Kidney (tissue), 14 donors: ENCODE data around the gene ANKLE2. TPM values are rescaled to one million over a fixed set of nuclear protein-coding genes. Genes with fewer than 3 reads are reported as not detected.

Source experiments
- DNase-seq, 5 donors: peaks; one replicate each; pipeline ENCODE4 v3.0.0-alpha.2; 2013 to 2020
- FAIRE-seq: peaks from 2 replicates; lab custom pipeline; 2012; peaks lifted over from hg19 to GRCh38; lab: Jason Lieb, UNC
- H3K27ac ChIP-seq, 2 donors: one replicate each; pipeline ENCODE4 v1.7.0; 2013; ENCODE audit warnings: low read depth in 2 of 2, low read length in 2 of 2, inconsistent platforms in 1 of 2
- H3K27me3 ChIP-seq: one replicate; pipeline ENCODE4 v1.7.1; 2013; ENCODE audit warnings: low read length, inconsistent platforms; ENCODE audit not compliant: control insufficient read depth, insufficient read depth
- H3K36me3 ChIP-seq, 3 donors: one replicate each; pipeline versions ENCODE4 v1.7.0 to v1.7.1; 2013; ENCODE audit warnings: low read length in 3 of 3, control low read depth in 1 of 3, inconsistent platforms in 1 of 3; ENCODE audit not compliant: insufficient read depth in 3 of 3, control insufficient read depth in 2 of 3
- H3K4me1 ChIP-seq, 3 donors: one replicate each; pipeline versions ENCODE4 v1.7.0 to v1.7.1; 2013; ENCODE audit warnings: low read length in 3 of 3, inconsistent platforms in 1 of 3, low read depth in 1 of 3; ENCODE audit not compliant: control insufficient read depth in 2 of 3, insufficient read depth in 2 of 3
- H3K4me3 ChIP-seq, 3 donors: one replicate each; pipeline versions ENCODE4 v1.7.0 to v1.8.1; 2013; ENCODE audit warnings: low read length in 3 of 3, control low read depth in 1 of 3, inconsistent platforms in 1 of 3
- H3K9ac ChIP-seq, 3 donors: one replicate each; pipeline versions ENCODE4 v1.7.0 to v1.7.1; 2013; ENCODE audit warnings: low read length in 3 of 3, control low read depth in 1 of 3, inconsistent platforms in 1 of 3
- H3K9me3 ChIP-seq, 3 donors: one replicate each; pipeline versions ENCODE4 v1.7.0 to v1.7.1; 2013; ENCODE audit warnings: low read length in 3 of 3, control low read depth in 1 of 3, inconsistent platforms in 1 of 3; ENCODE audit not compliant: control insufficient read depth in 2 of 3, insufficient read depth in 1 of 3
- CTCF ChIP-seq: IDR thresholded peaks from 3 replicates; pipeline ENCODE4 v1.5.1; 2012; ENCODE audit warnings: mild to moderate bottlenecking, moderate library complexity, borderline replicate concordance; ENCODE audit not compliant: insufficient read depth; ENCODE audit errors: extremely low read depth
- intact Hi-C: fragments of 100-400 bp; cut with DNase I; formaldehyde crosslinking; loops from one replicate; pipeline ENCODE4 v1.11.1; 2022
- polyA plus RNA-seq: library from polyadenylated mRNA; stranded (reverse); fragments of 350-450 nt; fragmentation: Illumina TruSeq; extraction: RNeasy Lipid Tissue Mini Kit (QIAGEN cat#74804); gene quantifications from one replicate; pipeline ENCODE4 v1.2.3, GENCODE V29; 2014; ENCODE audit warnings: low read depth, low replicate concordance; ENCODE audit not compliant: insufficient read depth
- total RNA-seq: library from RNA; stranded (reverse); fragmentation: NEBNext Ultra II Directional; extraction: Animal tissue kit (Norgen Biotek cat#: 25700); gene quantifications from one replicate; pipeline ENCODE4 v1.2.1, GENCODE V29; 2021
- donor health status: control.
- donor health status: control.
- donor health status: control.
- donor health status: control.
- donor health status: control.
- donor health status: DM: yes; HTN: yes; CAD: no.
- donor health status: Normal renal cell carcinoma (clear cell type).

ANKLE2 gene
- total and polyA plus RNA-seq, 2 donors from 2014 or later: 14.6 to 57.3 TPM

- no peak overlapping the region for H3K4me3 ChIP-seq
- no peaks in the 10 kb centered on the region for H3K27me3 ChIP-seq
- no peak for TF ChIP-seq CTCF
- H3K27ac ChIP-seq: no peak overlapping the region
- intact Hi-C loops: no loop called here
- no peaks in the 10 kb centered on the region for H3K4me1 ChIP-seq
- no peaks in the 10 kb centered on the region for H3K9me3 ChIP-seq
- no peak overlapping the region for H3K9ac ChIP-seq
- FAIRE-seq (no peak), DNase-seq (no peak)
- peaks cover 0 to 37% (median 26%) of the 10 kb centered on the region in 3 donors for H3K36me3 ChIP-seq
Measured at GRCh38 chr12:132774646-132775275, 13.1 kb upstream of the ANKLE2 start.

GRCh38 chr12:132774159-132774558 is 12.5 kb upstream of the ANKLE2 start:
- intact Hi-C loops: no loop called here
- H3K9ac ChIP-seq: no peak overlapping the region
- no peaks in the 10 kb centered on the region for H3K9me3 ChIP-seq
- peaks cover 0 to 40% (median 29%) of the 10 kb centered on the region in 3 donors for H3K36me3 ChIP-seq
- no peak for DNase-seq
- no peak overlapping the region for H3K4me3 ChIP-seq
- H3K27ac ChIP-seq: no peak overlapping the region
- H3K4me1 ChIP-seq: no peaks in the 10 kb centered on the region
- no peak for FAIRE-seq
- no peaks in the 10 kb centered on the region for H3K27me3 ChIP-seq
- no peak for TF ChIP-seq CTCF

GRCh38 chr12:132773077-132773955 is 11.7 kb upstream of the ANKLE2 start:
- DNase-seq (no peak), FAIRE-seq (no peak)
- TF ChIP-seq CTCF: no peak
- H3K27me3 ChIP-seq: no peaks in the 10 kb centered on the region
- intact Hi-C loops: no loop called here
- H3K4me3 ChIP-seq: no peak overlapping the region
- H3K4me1 ChIP-seq: peaks cover 0 to 2% (median 0%) of the 10 kb centered on the region in 3 donors
- no peak overlapping the region for H3K9ac ChIP-seq
- H3K36me3 ChIP-seq: peaks cover 0 to 40% (median 29%) of the 10 kb centered on the region in 3 donors
- H3K9me3 ChIP-seq: no peaks in the 10 kb centered on the region
- no peak overlapping the region for H3K27ac ChIP-seq
